ENCODE measurements around the gene ESYT2.

Gene ESYT2

DNA sequence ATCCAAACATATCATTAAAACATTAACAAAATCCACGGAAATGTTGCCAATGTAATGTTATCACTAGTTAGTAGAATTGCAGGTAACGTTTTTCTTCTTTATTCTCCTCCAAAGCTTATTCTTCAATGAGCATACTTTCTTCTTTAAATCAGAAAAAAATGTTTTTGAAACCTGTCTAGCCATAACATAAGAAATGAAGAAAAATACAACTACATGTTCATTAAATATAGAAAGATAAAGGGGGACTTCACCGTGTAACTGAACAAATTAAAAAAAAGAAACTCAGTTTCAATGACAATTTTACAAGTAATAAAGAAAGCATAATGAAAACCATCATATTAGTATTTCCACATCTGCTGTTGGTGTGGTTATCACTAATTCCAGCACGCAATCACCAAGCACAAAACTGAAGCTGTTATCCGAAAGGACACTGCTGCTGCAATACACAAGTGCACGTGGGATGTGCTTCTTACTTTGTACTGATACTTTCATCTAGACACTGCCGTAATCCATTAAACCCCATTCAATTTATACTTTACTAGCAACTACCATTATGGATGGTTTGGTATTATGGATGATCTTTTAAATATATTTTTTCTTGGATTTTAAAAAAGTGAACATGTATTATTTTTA lies 9.6 kb downstream of the ESYT2 start:
- Histone ChIP-seq H3K9me3 (replicated peaks; ENCODE audit: insufficient read depth, low read length) (no peaks in the 10 kb centered on the region), H3K36me3 (replicated peaks; ENCODE audit: insufficient read depth, low read length) (no peaks in the 10 kb centered on the region), H3K9me2 (replicated peaks; ENCODE audit: insufficient read depth, low read length) (no peaks in the 10 kb centered on the region), H3K4me1 (ENCODE audit: low read length) (peaks cover 11% of the 10 kb centered on the region), H3K27ac (ENCODE audit: low read length) (no peak overlapping the region), H3K27me3 (replicated peaks; ENCODE audit: insufficient read depth, low read length) (no peaks in the 10 kb centered on the region), H2AFZ (ENCODE audit: low read length) (no peak overlapping the region), H3F3A (ENCODE audit: insufficient read depth, low read length) (no peaks in the 10 kb centered on the region), H3K79me2 (ENCODE audit: low read length) (peaks cover 95% of the 10 kb centered on the region), H3K4me3 (ENCODE audit: low read length) (no peak overlapping the region), H3K9ac (ENCODE audit: low read length) (no peak overlapping the region), H4K20me1 (ENCODE audit: insufficient read depth, low read length) (no peaks in the 10 kb centered on the region), H3K4me2 (ENCODE audit: low read depth, low read length) (no peak overlapping the region)
- no peak for DNase-seq
- TF ChIP-seq CTCF (IDR thresholded peaks at IDR 0.05; ENCODE audit: low read length) (no peak), EZH2 (optimal IDR thresholded peaks at IDR 0.05; ENCODE audit: low read depth, low read length) (no peak), EZH2phosphoT487 (IDR thresholded peaks at IDR 0.05; ENCODE audit: low read length) (no peak)

- Histone ChIP-seq H3K27ac (ENCODE audit: low read length) (peak overlapping the region; percentile 66), H3F3A (ENCODE audit: insufficient read depth, low read length) (no peaks in the 10 kb centered on the region), H3K9me2 (replicated peaks; ENCODE audit: insufficient read depth, low read length) (no peaks in the 10 kb centered on the region), H3K27me3 (replicated peaks; ENCODE audit: insufficient read depth, low read length) (no peaks in the 10 kb centered on the region), H3K4me3 (ENCODE audit: low read length) (peak overlapping the region; percentile 43), H4K20me1 (ENCODE audit: insufficient read depth, low read length) (no peaks in the 10 kb centered on the region), H3K4me2 (ENCODE audit: low read depth, low read length) (peak overlapping the region; percentile 65), H2AFZ (ENCODE audit: low read length) (no peak overlapping the region), H3K4me1 (ENCODE audit: low read length) (peaks cover 11% of the 10 kb centered on the region), H3K9me3 (replicated peaks; ENCODE audit: insufficient read depth, low read length) (no peaks in the 10 kb centered on the region), H3K79me2 (ENCODE audit: low read length) (peaks cover 89% of the 10 kb centered on the region), H3K9ac (ENCODE audit: low read length) (peak overlapping the region; percentile 62), H3K36me3 (replicated peaks; ENCODE audit: insufficient read depth, low read length) (no peaks in the 10 kb centered on the region)
- DNase-seq = peak; percentile 86
- TF ChIP-seq CTCF (IDR thresholded peaks at IDR 0.05; ENCODE audit: low read length) (peak; percentile 14; the same call in 1 of the 2 replicates), EZH2phosphoT487 (IDR thresholded peaks at IDR 0.05; ENCODE audit: low read length) (no peak)
Measured at GRCh38 chr7:158818325-158819213, 10.7 kb downstream of the ESYT2 start.

DNA sequence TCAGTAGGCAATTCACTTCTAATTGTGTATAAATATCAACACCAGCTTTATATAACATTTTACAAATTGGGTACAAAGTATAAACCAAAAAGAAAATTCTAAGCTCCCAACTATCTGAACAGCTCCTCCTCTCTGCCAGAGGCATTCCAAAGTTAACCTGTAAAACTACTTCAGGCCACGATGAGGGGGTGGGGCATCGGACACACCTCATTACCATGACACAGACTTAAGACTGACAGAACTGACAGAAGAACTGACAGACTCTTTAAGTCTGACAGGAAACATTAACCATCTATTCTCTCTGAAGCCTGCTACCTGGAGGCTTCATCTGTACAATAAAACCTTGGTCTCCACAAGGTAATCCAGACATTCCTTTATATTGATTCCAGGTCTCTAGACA lies 12.3 kb downstream of the ESYT2 start:
- Histone ChIP-seq H2AFZ (ENCODE audit: low read length) (no peak overlapping the region), H3K9ac (ENCODE audit: low read length) (no peak overlapping the region), H3K4me3 (ENCODE audit: low read length) (no peak overlapping the region), H3K27ac (ENCODE audit: low read length) (no peak overlapping the region), H3K36me3 (replicated peaks; ENCODE audit: insufficient read depth, low read length) (no peaks in the 10 kb centered on the region), H3F3A (ENCODE audit: insufficient read depth, low read length) (no peaks in the 10 kb centered on the region), H3K27me3 (replicated peaks; ENCODE audit: insufficient read depth, low read length) (no peaks in the 10 kb centered on the region), H3K9me2 (replicated peaks; ENCODE audit: insufficient read depth, low read length) (no peaks in the 10 kb centered on the region), H3K4me1 (ENCODE audit: low read length) (peaks cover 11% of the 10 kb centered on the region), H3K4me2 (ENCODE audit: low read depth, low read length) (no peak overlapping the region), H4K20me1 (ENCODE audit: insufficient read depth, low read length) (no peaks in the 10 kb centered on the region), H3K9me3 (replicated peaks; ENCODE audit: insufficient read depth, low read length) (no peaks in the 10 kb centered on the region), H3K79me2 (ENCODE audit: low read length) (peaks cover 93% of the 10 kb centered on the region)
- no peak for TF ChIP-seq CTCF (IDR thresholded peaks at IDR 0.05; ENCODE audit: low read length)
- DNase-seq = no peak
